NCI-H146 (cell line): Measurements from ENCODE around the gene FREM3.
"Not testable (repeated sequence)": the region's sequence is repeated elsewhere in the genome, so short reads cannot be mapped to it uniquely, and the experiment has no call there.

ENCODE experiments used
- DNase-seq: peaks from one replicate; lab custom pipeline; 2025; lab: John Stamatoyannopoulos, UW

Gene FREM3

DNA sequence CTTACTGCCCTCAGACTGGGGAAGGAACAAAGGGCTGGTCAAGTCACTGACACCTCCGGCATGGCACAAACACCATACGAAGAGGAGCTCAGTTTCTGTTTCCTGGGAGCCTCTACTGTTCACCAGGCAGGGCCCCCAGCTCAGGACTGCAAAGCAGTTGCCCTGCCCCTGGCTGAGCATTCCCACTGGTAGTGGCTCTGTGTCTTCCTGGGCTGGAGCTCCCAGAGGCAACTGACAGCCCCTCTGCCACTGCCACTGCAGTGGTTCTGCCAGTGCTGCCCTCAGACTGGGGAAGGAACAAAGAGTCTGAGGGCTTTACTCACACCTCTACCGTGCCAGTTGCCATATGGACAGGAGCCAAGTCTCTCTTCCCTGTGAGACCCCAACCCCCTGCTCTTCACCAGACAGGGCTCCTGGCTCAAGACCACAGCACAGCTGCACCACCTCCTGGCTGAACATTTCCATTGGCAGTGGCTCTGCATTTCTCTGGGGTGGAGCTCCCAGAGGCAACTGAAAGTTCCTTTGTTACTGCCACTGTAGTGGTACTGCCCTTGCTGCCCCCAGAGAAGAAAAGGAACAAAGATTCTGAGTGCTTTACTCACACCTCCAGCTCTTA, 119.0 kb downstream of the FREM3 start:
- no peak for DNase-seq

DNA sequence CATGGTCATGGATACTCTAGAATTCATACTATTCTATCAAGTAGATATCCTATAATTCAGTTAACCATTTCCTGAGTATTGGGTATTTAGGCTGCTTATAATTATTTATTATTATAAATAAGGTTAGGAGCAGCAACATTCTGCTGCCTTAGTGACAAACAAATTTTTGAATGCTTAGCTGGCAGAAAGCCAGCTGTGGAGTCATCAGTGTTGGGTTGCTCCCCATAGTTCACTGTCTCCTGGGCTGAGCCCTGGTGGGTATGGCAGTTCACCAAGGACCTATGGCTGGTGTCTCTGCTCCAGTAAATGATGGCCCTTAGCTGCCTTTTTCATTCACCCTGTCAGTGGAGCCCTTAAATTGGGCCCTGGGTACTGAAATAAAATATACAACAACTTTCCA, 125.1 kb downstream of the FREM3 start:
- DNase-seq: no peak

DNA sequence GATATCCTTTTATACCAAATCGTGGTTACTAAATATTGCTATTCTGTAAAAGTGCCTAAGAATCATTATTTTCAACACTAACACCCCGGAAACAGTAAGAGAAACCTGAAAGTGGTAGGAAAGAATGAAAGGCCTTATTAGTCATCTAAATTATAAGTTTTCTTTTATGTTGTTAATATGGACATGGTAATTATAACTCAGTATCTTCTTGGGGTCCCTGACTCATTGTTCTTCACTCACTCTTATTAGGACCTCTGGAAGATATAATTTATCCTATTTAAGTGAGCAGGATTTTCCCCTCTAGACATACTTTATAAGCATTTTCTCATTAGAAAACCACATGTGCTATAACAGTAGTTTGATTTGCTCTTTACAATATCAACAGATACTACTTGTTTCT, 136.0 kb downstream of the FREM3 start:
- no peak for DNase-seq

DNA sequence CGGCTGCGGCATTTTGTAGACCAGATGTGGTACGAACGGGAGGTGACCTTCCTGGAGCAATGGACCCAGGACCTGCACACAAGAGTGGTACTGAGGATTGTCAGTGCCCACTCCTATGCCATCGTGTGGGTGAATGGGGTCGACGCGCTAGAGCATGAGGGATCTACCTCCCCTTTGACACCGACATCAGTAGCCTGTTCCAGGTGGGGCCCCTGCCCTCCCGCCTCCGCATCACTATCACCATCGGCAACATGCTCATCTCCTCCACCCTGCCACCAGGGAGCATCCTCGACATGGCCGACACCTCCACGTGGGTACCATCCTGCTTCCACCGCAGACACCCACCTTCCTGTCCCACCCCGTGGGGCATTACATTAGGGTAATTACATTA, 140.7 kb downstream of the FREM3 start:
- peak; percentile 50 for DNase-seq

DNA sequence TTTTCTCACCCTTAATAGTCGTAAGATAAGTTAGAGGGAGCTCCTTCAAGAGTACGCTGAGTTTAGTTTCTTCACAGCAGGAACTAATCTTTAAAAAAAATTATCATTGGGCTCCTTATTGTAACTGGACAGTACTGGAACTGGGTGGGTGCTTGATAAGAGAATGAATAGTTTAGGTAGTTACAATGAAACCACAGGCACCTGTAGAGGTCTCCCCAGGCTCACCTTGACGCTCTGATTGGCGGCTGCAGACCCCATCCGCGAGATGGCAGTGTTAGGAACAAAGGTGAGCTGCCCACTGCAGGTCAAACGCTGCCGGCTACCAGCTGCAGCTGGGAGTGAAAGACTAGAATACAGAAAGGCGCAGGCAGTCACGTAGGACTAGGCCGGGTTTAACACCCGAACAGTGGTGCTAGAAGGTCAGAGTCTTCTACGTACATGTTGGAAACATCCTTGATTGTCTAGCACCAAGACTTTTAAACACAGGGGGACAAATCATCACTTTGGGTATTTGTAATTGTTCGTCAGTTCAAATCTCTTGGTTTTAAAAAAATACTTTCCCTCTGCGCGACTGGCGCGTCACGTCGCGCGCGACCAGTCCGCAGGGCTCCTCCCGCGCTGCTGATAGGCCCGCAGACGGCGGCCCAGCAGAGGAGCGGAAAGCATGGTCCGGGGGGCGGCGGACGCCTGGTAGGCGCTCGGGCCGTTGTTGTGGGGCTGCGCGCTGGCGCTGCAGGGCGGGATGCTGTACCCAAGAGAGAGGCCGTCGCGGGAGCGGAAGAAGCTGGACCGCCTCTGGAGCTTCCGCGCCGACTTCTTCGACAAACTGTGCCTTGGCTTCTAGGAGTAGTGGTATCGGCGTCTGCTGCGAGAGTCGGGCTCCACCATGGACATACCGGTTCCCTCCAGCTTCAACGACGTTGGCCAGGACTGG, 141.4 kb downstream of the FREM3 start:
- peak; percentile 86 for DNase-seq

DNA sequence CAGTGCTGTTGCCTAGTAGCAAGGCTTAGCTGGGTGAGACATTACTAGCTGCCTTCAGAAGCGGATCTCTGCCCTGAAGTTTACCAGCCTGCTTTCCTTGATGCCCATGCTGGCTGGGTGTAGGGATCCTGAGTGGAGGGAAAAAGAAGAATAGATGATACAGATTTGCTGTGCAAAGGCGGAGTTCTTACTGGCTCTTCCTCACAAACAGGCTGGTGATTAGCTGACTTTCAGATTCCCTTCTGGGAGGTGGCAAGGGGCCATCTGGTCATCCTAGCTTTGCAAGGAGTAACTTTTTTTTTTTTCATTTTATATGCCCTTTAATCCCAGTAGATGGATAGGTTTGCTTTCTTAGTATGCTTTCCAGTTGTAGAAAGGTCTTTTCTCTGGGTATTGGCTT, 142.2 kb downstream of the FREM3 start:
- DNase-seq: no peak

DNA sequence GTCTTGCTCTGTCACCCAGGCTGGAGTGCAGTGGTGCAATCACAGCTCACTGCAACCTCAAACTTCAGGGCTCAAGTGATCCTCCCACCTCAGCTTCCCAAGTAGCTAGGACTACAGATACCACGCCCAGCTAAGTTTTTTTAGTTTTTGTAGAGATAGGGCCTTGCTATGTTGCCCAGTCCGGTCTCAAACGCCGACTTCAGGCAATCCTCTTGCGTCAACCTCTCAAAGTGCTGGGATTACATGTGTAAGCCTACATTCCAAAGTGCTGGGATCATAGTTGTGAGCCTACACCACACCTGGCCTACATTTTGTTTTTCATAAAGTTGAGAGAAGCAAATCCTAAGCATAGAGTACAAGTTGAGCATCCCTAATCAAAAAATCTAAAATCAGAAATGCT, 144.8 kb downstream of the FREM3 start:
- DNase-seq: no peak

DNA sequence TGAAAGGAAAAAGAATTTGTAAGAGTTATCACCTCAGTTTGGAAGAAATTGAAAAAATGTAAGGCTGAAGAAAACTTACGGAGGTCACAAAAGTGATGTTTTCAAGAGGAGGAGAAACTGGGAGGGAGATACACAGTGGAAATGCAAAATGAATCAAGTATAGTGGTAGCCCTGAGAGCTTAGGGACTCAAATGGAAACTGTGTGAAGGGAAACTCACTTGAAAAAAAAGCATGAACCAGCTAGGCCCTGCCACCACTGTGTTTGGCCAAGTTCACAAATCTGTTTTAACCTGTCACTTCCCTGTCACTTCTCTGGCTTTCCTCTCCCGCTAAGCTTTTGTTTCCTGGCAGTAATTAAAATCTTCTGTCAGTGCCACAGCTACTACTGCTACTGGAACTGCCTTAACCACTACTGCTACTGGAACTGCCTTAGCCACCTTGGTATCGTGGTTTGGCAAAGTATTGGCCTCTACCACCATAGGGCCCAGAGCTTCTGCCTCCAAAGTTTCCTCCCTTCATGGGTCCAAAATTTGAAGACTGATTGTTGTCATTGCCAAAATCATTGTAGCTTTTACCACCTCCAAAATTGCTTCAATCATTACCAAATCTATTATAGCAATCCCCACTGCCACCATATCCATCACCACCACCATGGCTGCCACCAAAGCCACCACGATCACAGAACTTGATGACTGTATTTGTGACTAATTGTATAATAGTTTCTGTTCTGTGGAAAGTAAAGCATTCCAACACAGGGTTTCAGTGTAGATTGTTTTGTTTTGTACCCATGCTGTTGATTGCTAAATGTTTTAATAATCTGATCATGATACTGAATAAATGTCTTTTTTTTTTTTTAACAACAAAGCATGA, 145.5 kb downstream of the FREM3 start:
- DNase-seq: no peak

DNA sequence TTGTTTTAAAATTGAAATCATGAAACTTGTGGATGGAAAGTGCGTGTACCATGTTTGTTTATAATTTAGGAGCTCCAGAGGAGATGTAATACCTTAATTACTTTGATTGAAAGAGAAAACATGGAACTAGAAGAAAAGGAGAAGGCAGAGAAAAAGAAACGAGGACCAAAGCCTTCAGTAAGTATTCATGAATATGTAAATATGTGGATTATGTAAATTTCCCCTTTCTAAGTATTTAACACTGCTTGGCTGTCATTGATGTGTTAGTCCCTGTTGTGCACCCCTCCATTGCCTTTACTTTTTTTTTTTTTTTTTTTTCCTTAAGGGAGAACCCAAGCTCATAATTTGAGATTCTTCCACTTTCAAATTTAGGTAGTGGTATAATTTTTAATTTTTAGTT, 150.5 kb downstream of the FREM3 start:
- DNase-seq: no peak

DNA sequence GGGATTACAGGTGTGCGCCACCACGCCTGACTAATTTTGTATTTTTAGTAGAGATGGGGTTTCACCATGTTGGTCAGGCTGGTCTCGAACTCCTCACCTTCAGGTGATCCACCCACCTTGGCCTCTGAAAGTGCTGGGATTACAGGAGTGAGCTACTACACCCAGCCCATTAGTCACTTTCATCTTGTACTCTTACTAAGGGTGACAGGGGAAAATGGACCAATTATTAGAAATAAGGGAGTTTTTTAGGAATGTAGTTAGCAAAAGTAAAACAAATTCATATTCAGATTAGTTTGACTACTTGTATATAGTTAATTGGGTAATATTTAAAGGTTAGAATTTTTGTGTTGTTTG, 160.8 kb downstream of the FREM3 start:
- no peak for DNase-seq

DNA sequence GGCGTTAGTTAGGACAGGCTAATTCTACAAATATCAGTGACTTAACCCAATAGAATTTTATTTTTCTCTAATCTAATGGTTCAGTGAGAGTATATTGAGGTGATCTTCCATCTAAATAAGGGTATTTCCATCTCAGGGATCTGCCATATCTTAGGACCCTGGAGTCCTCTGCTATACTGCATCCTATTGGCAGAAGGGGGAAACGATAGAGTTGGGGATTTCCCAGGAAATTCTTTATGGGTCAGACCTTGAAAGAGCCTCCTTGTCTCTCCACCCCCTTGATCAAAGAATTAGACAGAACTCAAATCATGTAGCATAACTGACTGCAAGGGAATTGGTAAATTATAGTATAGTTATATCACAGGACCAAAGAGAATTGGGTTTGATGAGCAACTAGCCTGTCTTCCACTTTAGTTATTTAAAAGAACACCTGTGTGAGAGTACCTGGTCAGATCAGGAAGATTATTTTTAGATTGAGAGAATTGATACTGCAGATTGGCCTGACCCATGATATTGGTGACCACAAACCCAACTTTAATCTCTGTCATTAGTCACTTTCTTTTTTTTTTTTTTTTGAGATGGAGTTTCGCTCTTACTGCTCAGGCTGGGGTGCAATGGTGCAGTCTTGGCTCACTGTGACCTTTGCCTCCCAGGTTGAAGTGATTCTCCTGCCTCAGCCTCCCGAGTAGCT, 161.4 kb downstream of the FREM3 start:
- no peak for DNase-seq

DNA sequence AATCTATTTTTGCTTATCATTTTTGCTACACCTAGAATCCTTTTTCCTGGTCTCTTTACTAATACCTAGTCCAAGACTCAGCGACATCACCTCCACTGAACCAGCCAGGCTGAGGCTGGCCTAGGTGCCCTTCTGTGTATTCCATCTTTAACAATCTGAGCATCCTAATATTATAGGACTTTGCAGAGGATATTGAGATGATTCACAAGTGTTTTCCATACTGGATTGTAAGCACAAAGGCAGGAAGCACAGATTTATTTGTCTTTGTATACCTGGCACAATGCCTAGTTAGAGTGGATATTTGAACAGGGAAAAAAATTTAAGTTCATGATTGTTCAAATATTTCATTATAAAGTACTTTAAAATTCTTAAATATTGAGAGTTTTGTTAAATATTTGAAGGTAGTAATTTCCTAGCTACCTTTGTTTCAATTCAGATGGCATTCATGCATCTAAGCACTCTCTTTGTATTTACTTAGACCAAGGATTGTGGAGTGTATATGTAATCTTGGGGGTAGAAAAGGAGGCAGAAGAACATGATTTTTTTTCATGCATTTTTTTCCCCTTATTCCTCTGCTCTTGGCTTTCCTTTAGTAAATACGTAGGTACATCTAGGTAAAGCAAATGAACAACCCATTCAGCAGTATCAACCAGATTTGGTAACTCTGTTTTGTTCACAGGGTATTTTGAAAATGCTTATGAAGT, 168.5 kb downstream of the FREM3 start:
- DNase-seq: no peak

DNA sequence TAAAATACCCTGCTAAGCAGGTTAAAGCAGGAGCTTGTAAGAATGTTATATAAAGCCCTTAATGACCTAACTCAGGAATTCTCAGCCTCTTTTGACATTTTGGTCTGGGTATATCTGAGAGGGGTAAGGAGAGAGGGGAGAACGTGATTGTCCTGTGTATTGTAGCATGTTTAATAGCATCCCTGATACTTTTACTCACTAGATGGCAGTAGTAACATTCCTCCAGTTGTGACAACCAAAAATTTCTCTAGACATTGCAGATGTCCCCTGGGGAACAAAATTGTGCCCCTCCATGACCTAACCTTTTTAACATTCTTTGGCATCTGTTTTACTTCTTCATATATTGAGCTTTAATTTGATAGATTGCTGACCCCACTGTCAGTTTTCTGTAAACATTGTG, 169.1 kb downstream of the FREM3 start:
- no peak for DNase-seq

DNA sequence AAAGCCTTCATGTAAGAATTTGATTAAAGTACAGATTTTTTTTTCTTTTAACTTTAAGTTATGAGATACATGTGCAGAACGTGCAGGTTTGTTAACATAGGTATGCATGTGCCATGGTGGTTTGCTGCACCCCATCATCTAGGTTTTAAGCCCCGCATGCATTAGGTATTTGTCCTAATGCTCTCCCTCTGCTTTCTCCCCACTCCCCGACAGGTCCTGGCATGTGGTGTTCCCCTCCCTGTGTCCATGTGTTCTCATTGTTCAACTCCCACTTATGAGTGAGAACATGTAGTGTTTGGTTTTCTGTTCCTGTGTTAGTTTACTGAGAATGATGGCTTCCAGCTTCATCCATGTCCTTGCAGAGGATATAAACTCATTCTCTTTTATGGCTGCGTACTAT, 172.4 kb downstream of the FREM3 start:
- DNase-seq: not testable (repeated sequence)
